ENCODE measurements around the gene LRRC8E. TPM values are rescaled to one million over a fixed set of nuclear protein-coding genes. Genes with fewer than 3 reads are reported as not detected.
A peak's percentile ranks its signal among the peaks of the same experiment; 100 is the strongest.

Gene LRRC8E
- total and polyA plus RNA-seq, 7 donors = 0.03 to 0.26 (median 0.09) TPM; not detected in 1

GRCh38 chr19:7866399-7867091, 21.8 kb upstream of the LRRC8E start:
- Histone ChIP-seq H3K9me3 (no peaks in the 10 kb centered on the region), H3K36me3 (ENCODE audit: insufficient read depth in 1 of 2, low read depth in 1 of 2) (no peaks in the 10 kb centered on the region), H3K4me3 (no peak overlapping the region), H3K27ac (no peak overlapping the region), H3K27me3 (ENCODE audit: insufficient read depth in 3 of 3, low read length in 2 of 3) (peaks cover 0 to 59% (median 11%) of the 10 kb centered on the region in 3 donors), H3K4me1 (peaks cover 13% of the 10 kb centered on the region)
- TF ChIP-seq CTCF (IDR thresholded peaks at IDR 0.05) = no peak
- 51 to 59% (median 52%) methylated on average over 12 of the region's 12 CpGs for WGBS, 3 donors
- ATAC-seq (no peak), DNase-seq (peak in 1 of 2 donors; percentile 35)
- intact Hi-C loops (cut with DNase I) = no loop called here

GRCh38 chr19:7867092-7867844, 21.0 kb upstream of the LRRC8E start:
- peak in 1 of 2 donors; percentile 26 for DNase-seq
- no peak overlapping the region for H3K27ac ChIP-seq
- intact Hi-C loops (cut with DNase I) = no loop called here
- H3K9me3 ChIP-seq = no peaks in the 10 kb centered on the region
- WGBS, 3 donors = 82 to 85% (median 85%) methylated on average over 9 of the region's 9 CpGs
- no peak for ATAC-seq
- TF ChIP-seq CTCF (IDR thresholded peaks at IDR 0.05) = no peak
- H3K4me3 ChIP-seq = no peak overlapping the region
- peaks cover 8% of the 10 kb centered on the region for H3K4me1 ChIP-seq
- no peaks in the 10 kb centered on the region for H3K36me3 ChIP-seq (ENCODE audit: insufficient read depth in 1 of 2, low read depth in 1 of 2)
- H3K27me3 ChIP-seq (ENCODE audit: insufficient read depth in 3 of 3, low read length in 2 of 3) = peaks cover 0 to 54% (median 9%) of the 10 kb centered on the region in 3 donors

- H3K9me3 ChIP-seq = no peaks in the 10 kb centered on the region
- DNase-seq = peak in 1 of 2 donors; percentile 49
- H3K4me3 ChIP-seq = peak overlapping the region; percentile 54
- 14 to 34% (median 18%) methylated on average over 21 of the region's 21 CpGs for WGBS, 3 donors
- ATAC-seq = no peak
- no peak for TF ChIP-seq CTCF (IDR thresholded peaks at IDR 0.05)
- peaks cover 8% of the 10 kb centered on the region for H3K4me1 ChIP-seq
- H3K27me3 ChIP-seq (ENCODE audit: insufficient read depth in 3 of 3, low read length in 2 of 3) = peaks cover 0 to 59% (median 16%) of the 10 kb centered on the region in 3 donors
- no peaks in the 10 kb centered on the region for H3K36me3 ChIP-seq (ENCODE audit: insufficient read depth in 1 of 2, low read depth in 1 of 2)
- intact Hi-C loops (cut with DNase I) = no loop called here
- no peak overlapping the region for H3K27ac ChIP-seq
Observed at GRCh38 chr19:7868326-7868670, 20.0 kb upstream of the LRRC8E start.

GRCh38 chr19:7868671-7869452, 19.4 kb upstream of the LRRC8E start:
- Histone ChIP-seq H3K27ac (no peak overlapping the region), H3K27me3 (ENCODE audit: insufficient read depth in 3 of 3, low read length in 2 of 3) (peaks cover 0 to 59% (median 16%) of the 10 kb centered on the region in 3 donors), H3K4me1 (peaks cover 8% of the 10 kb centered on the region), H3K9me3 (no peaks in the 10 kb centered on the region), H3K4me3 (peak overlapping the region; percentile 54), H3K36me3 (ENCODE audit: insufficient read depth in 1 of 2, low read depth in 1 of 2) (no peaks in the 10 kb centered on the region)
- peak; percentile 76 to 82 (median 79) for ATAC-seq
- intact Hi-C loops (cut with DNase I) = no loop called here
- 1 to 2% (median 2%) methylated on average over 41 to 67 of the region's 67 CpGs for WGBS, 3 donors
- DNase-seq = peak; percentile 63 to 80
- TF ChIP-seq CTCF (IDR thresholded peaks at IDR 0.05) = peak; percentile 69
